ENCODE measurements around the gene ANAPC16. TPM values are rescaled to one million over a fixed set of nuclear protein-coding genes. Genes with fewer than 3 reads are reported as not detected.

The ANAPC16 gene
- total RNA-seq, 1 donor from 2014 or later, result 54.4 TPM

- Mint-ChIP-seq H3K27me3 (ENCODE audit: low read depth) (no peaks in the 10 kb centered on the region), H3K4me3 (ENCODE audit: unreplicated experiment) (peak overlapping the region; percentile 47), H3K9me3 (ENCODE audit: low read depth) (no peaks in the 10 kb centered on the region), H3K4me1 (ENCODE audit: low read depth) (peaks cover 58% of the 10 kb centered on the region), H3K36me3 (ENCODE audit: low read depth) (no peaks in the 10 kb centered on the region), H3K27ac (ENCODE audit: unreplicated experiment) (peak overlapping the region; percentile 96)
- peak; percentile 88 for DNase-seq (ENCODE audit: low spot score)
- no peak for TF ChIP-seq CTCF (IDR thresholded peaks at IDR 0.05)
Measured at GRCh38 chr10:72260239-72260975, 44.6 kb downstream of the ANAPC16 start.

GRCh38 chr10:72260976-72261783 lies 45.4 kb downstream of the ANAPC16 start:
- no peak for DNase-seq (ENCODE audit: low spot score)
- peak overlapping the region; percentile 65 for H3K4me3 Mint-ChIP-seq (ENCODE audit: unreplicated experiment)
- H3K9me3 Mint-ChIP-seq (ENCODE audit: low read depth), result no peaks in the 10 kb centered on the region
- TF ChIP-seq CTCF (IDR thresholded peaks at IDR 0.05), result peak; percentile 35
- H3K27me3 Mint-ChIP-seq (ENCODE audit: low read depth), result no peaks in the 10 kb centered on the region
- H3K27ac Mint-ChIP-seq (ENCODE audit: unreplicated experiment), result peak overlapping the region; percentile 96
- H3K36me3 Mint-ChIP-seq (ENCODE audit: low read depth), result no peaks in the 10 kb centered on the region
- H3K4me1 Mint-ChIP-seq (ENCODE audit: low read depth), result peaks cover 50% of the 10 kb centered on the region

- Mint-ChIP-seq H3K27me3 (ENCODE audit: low read depth) (no peaks in the 10 kb centered on the region), H3K36me3 (ENCODE audit: low read depth) (no peaks in the 10 kb centered on the region), H3K4me3 (ENCODE audit: unreplicated experiment) (no peak overlapping the region), H3K4me1 (ENCODE audit: low read depth) (peaks cover 46% of the 10 kb centered on the region), H3K9me3 (ENCODE audit: low read depth) (no peaks in the 10 kb centered on the region), H3K27ac (ENCODE audit: unreplicated experiment) (peak overlapping the region; percentile 96)
- TF ChIP-seq CTCF (IDR thresholded peaks at IDR 0.05), result no peak
- no peak for DNase-seq (ENCODE audit: low spot score)
Measured at GRCh38 chr10:72261784-72262404, 46.1 kb downstream of the ANAPC16 start.

GRCh38 chr10:72263613-72264241 lies 47.9 kb downstream of the ANAPC16 start:
- DNase-seq (ENCODE audit: low spot score), result no peak
- H3K9me3 Mint-ChIP-seq (ENCODE audit: low read depth), result no peaks in the 10 kb centered on the region
- no peaks in the 10 kb centered on the region for H3K27me3 Mint-ChIP-seq (ENCODE audit: low read depth)
- no peak for TF ChIP-seq CTCF (IDR thresholded peaks at IDR 0.05)
- H3K27ac Mint-ChIP-seq (ENCODE audit: unreplicated experiment), result peak overlapping the region; percentile 3
- no peaks in the 10 kb centered on the region for H3K36me3 Mint-ChIP-seq (ENCODE audit: low read depth)
- H3K4me1 Mint-ChIP-seq (ENCODE audit: low read depth), result peaks cover 37% of the 10 kb centered on the region
- H3K4me3 Mint-ChIP-seq (ENCODE audit: unreplicated experiment), result no peak overlapping the region

- no peak overlapping the region for H3K4me3 Mint-ChIP-seq (ENCODE audit: unreplicated experiment)
- peak overlapping the region; percentile 22 for H3K27ac Mint-ChIP-seq (ENCODE audit: unreplicated experiment)
- no peak for TF ChIP-seq CTCF (IDR thresholded peaks at IDR 0.05)
- peaks cover 30% of the 10 kb centered on the region for H3K4me1 Mint-ChIP-seq (ENCODE audit: low read depth)
- no peaks in the 10 kb centered on the region for H3K9me3 Mint-ChIP-seq (ENCODE audit: low read depth)
- H3K36me3 Mint-ChIP-seq (ENCODE audit: low read depth), result no peaks in the 10 kb centered on the region
- no peaks in the 10 kb centered on the region for H3K27me3 Mint-ChIP-seq (ENCODE audit: low read depth)
- DNase-seq (ENCODE audit: low spot score), result no peak
Measured at GRCh38 chr10:72264536-72264935, 48.7 kb downstream of the ANAPC16 start.
